GM20000 (cell line): ENCODE data around the gene PLEKHH2.

ENCODE experiments used
- DNase-seq: peaks from one replicate; pipeline ENCODE4 v3.0.0; 2012; ENCODE audit warnings: low spot score
- TF ChIP-seq, protein P1 (sequence below): IDR thresholded peaks from 2 replicates; pipeline ENCODE4 v1.5.1; 2012; ENCODE audit warnings: mild to moderate bottlenecking, control low read depth; ENCODE audit errors: extremely low read depth, missing control alignments

Gene PLEKHH2

DNA sequence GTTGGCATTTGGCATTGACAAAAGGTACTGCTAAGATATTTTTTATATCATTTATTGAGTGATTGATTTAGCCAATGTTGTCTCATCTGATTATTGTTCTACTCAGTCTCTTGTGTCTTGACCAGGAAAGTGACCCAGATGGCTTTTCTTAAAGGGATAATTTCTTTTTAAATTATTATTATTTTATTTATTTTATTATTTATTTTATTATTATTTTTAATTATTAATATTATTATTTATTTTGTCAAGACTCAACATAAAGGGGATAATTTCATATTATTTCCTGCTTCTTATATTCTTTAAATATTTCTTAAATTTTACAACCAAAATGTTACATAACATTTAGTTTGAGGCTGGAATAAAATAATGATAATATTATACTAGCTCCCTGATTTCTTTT lies 163.8 kb downstream of the PLEKHH2 start:
- TF ChIP-seq, protein P1, sequence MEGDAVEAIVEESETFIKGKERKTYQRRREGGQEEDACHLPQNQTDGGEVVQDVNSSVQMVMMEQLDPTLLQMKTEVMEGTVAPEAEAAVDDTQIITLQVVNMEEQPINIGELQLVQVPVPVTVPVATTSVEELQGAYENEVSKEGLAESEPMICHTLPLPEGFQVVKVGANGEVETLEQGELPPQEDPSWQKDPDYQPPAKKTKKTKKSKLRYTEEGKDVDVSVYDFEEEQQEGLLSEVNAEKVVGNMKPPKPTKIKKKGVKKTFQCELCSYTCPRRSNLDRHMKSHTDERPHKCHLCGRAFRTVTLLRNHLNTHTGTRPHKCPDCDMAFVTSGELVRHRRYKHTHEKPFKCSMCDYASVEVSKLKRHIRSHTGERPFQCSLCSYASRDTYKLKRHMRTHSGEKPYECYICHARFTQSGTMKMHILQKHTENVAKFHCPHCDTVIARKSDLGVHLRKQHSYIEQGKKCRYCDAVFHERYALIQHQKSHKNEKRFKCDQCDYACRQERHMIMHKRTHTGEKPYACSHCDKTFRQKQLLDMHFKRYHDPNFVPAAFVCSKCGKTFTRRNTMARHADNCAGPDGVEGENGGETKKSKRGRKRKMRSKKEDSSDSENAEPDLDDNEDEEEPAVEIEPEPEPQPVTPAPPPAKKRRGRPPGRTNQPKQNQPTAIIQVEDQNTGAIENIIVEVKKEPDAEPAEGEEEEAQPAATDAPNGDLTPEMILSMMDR, result no peak
- DNase-seq, result no peak

DNA sequence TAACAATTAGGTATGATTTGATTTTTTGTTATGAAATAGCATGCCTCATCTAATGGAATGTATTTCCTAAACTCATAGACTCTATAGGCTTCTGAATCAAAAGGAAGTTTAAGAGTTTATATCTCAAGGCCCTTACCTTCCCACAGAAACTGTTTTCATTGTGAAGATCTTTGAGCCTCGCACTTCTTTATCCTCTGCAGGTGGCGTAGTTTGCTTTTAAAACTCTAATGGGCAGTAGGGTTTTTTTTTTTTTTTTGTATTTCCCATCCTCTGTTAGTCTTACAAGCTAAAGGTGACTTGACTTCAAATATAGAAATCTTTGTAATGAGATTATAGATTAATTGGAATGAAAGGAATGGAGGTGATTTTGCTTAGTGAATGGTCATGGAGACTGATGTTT lies 165.1 kb downstream of the PLEKHH2 start:
- DNase-seq, result no peak
- TF ChIP-seq, protein P1, result no peak

DNA sequence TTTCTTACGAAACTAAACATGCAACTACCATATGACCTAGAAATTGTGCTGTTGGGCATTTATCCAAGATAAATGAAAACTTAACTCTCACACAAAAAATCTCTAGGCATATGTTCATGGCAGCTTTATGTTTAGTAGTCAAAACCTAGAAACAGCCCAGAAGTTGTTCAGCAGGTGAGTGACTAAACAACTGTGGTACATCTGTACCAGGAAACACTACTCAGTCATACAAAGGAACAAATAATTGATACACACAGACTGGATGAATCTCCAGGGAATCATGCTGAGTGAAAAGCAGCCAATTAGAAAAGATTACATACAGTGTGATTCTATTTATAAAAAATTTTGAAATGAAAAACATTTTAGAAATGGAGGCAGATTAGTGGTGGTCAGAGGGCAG lies 166.1 kb downstream of the PLEKHH2 start:
- TF ChIP-seq, protein P1, result no peak
- DNase-seq, result no peak

DNA sequence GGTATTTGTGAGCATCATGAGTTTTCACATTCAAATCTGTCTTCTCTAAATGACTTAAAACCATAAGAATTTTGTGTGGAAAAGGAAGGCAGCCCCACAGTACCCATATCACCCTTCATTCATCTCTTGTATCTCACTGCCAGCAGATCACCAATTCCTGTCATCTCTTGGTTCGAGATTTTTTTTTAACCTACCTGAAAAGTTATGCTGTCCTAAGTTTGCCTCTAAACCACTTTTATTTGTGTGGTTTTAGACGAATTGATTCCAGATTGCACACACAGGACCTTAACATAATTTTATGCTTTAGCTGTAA lies 169.6 kb downstream of the PLEKHH2 start:
- TF ChIP-seq, protein P1, result no peak
- no peak for DNase-seq

DNA sequence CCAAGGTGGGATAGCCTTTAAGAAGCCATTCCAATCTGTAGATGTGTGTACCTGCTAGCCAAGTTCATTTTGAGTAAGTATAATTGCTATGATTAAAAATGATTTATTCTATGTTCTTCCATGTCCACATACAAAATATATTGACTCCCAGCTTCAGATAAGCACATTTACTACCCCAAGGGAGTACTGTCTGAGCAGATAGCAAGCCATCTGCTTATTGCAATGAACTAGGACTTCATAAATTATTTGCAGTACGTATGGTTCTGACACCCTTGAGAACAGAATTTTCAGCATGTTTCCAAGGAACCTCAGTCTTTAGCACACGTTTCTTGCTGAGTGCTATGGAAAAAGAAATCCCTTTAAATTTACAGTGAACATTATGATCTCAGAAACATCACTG lies 173.4 kb downstream of the PLEKHH2 start:
- TF ChIP-seq, protein P1, result no peak

DNA sequence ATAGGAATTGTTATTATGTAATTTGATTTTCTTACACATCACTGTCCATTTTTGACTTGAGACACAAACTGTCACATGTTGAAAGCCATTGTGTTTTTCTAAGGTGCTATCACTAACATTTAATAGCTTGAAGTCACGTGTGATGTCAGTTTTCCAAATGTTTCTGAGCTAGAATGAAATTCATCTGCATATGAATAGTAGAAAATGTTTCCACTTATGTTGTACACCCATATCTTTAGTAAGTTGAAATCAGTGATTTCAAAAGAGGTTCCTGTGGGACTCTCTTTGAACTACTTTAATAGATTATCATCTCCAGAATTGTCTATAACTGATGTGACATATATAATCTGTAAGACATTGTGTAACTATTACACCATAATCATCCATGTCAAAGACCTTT lies 173.8 kb downstream of the PLEKHH2 start:
- TF ChIP-seq, protein P1, result no peak
- no peak for DNase-seq

More for the DNA sequence above, 173.4 kb downstream of the PLEKHH2 start:
- no peak for DNase-seq

DNA sequence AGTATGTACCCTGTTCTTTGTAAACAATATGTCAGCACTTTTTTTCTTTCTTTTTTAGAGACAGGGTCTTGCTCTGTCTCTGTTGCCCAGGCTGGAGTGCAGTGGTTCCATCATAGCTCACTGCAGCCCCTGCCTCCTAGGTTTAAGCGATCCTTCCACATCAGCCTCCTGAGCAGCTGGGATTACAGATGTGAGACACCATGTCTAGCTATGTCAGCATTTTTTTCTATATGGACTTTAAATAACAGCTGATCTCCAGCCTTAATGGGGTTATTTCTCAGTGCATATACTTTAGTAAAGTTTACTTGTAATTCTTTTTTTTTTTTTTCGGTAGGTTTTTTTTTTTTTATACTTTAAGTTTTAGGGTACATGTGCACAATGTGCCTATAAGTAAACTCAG lies 174.9 kb downstream of the PLEKHH2 start:
- no peak for DNase-seq
- TF ChIP-seq, protein P1, result no peak

DNA sequence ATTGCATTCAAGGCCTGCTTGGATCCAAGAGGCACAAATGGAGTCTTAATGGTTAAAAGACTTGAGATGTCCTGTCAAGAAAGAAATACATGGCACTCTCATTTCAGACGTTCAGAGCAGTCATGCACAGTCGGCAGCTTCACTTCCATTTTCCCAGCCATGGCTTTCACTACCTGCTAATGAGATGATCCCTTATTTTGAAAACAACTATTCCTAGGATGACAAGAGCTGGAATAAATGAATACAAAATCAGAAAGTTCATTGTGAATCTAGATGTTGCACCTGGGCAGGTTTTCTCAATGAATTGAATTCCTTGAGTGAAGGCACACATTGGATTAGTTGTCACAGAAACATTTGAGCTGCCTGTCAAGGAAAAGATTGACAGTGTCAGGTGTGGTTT lies 175.9 kb downstream of the PLEKHH2 start:
- TF ChIP-seq, protein P1, result no peak

More for the DNA sequence above, 175.9 kb downstream of the PLEKHH2 start:
- no peak for DNase-seq
